NCI-H82 treated with DMSO at 0.1 percent for 48 hours (cell line): Measurements from ENCODE around the gene LRGUK.
"Not testable (repeated sequence)": the region's sequence is repeated elsewhere in the genome, so short reads cannot be mapped to it uniquely, and the experiment has no call there.

Experiments used
- DNase-seq: peaks from one replicate; lab custom pipeline; 2025; ENCODE audit not compliant: unreplicated experiment; lab: John Stamatoyannopoulos, UW

Gene LRGUK

DNA sequence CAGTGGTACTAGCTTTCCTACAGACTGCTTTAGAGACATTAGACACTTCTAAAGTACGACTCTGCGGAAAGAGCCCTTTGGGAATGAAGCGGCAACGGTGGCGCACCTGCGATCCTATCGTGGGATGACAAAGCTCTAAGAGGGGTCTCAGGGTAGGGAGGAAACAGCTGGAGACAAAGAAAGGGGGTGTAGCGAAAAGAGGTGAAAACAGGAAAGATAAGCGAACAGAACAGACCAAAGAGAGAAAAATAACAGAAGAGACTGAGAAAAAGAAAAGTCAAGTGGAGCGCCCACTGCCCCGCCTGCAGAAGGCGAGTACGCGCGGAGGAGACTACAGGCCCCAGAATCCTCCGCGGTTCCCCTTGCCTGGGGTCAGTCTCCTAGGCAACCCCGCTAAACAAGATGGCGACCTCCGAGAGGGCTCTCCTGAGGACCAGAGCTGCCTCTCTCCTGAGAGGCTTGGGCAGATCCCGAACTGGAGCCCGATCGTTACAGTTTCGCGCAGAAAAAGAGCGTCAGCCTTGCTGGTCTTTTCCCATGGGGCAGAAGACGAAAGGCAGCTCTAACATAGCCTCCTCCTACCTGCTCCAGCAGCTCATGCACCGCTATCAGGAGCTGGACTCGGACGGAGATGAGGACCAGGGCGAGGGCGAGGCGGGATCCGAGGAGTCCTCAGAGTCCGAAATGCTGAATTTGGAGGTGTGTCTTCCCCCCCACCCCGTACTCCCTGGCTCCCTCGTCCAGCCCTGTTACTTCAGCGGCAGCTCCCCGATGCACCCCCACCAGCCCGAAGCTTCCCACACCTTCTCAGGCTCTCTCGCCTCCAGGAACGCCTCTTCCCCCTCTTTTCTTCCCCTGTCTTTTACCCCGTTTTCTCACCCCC, at the start of gene LRGUK:
Gene LRGUK, plus strand, starts transcription at position 375 of the 883 bp plus-strand sequence. Its CDS starts 28 bp downstream, at position 403.
- peak; percentile 58 for DNase-seq

DNA sequence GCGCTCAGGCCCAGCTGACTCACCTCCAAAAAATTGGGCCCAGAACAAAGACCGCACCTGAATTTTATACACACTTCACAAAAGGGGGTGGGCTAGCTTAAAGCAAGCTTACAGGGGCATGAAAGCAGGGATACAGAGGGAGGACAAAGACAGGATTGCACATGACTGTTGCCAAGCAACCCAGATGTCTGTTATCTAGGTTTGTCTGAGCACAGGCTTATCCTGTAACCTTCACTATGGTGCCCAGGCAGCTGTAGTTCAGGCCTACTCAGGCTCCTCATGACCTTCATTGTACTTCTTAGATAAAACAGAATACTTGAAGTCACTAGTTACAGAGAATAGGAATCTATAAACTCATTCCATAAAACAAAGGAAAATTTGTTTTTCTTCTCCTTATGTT, 49.6 kb upstream of the LRGUK start:
- not testable (repeated sequence) for DNase-seq

- DNase-seq = no peak
Measured at GRCh38 chr7:134078991-134079390, 48.1 kb upstream of the LRGUK start.

DNA sequence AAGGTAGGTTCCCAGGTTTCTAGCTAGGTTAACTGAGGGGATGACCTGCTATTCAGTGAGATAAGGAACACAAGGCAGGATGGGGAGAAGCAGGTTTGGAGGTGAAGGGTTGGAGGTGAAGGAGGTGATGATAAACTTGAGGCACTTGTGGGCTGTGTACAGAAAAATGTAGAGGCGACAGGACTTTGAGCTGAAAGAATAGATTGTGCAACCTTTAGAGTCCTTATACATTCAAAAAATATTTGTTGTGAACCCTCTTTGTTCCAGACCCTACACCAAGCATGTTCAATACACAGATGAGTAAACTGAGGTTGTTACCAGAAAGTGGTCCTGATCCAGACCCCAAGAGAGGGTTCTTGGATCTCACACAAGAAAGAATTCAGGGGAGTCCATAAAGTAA, 45.4 kb upstream of the LRGUK start:
- DNase-seq = no peak

GRCh38 chr7:134083766-134084487, 43.2 kb upstream of the LRGUK start:
- no peak for DNase-seq

DNA sequence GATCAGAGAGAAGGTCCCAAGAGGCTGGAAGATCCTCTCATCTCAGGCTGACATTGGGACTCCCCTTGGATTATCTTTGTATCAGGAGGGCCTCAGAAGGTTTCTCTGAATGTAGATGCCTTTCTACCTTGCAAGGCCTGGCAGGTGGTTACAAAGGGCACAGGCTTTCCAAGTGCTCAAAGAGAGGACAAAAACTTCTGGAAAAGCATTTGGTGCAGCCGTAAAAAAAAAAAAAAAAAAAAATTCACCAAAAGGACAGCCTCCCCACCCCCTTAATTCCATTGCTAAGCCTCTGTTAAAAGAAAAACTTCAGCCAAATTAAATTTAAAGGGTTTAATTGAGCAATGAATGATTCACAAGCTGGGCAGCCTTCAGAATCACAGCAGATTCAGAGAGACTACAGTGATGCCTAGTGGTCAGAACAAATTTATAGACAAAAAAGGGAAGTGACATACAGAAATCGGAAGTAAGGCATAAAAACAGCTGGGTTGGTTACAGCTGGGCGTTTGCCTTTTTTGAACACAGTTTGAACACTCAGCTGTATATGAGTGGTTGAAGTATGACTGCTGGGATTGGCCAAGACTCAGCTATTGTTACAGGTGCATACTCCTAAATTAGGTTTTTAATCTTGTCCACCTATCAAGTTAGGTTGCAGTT, 42.5 kb upstream of the LRGUK start:
- no peak for DNase-seq

DNA sequence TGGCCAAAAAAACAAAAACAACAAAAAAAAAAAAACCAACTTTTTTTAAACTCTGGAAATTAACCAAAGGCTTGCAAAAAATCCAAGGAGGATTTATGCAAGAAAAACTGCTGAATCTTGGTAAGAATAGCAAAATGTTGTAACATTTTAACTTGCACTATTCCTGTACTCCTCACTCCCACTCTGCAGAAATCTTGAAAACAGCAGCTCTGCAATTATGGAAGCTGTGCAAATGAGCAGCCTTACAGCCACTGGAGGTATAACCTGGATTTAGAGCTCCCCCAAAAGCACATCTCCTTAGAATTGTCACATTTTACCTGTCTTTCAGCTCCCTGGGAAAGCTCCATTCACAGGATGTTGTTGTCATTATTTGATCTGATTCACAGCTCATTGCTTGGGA, 41.8 kb upstream of the LRGUK start:
- DNase-seq = no peak

- no peak for DNase-seq
Measured at GRCh38 chr7:134086998-134087735, 40.0 kb upstream of the LRGUK start.

DNA sequence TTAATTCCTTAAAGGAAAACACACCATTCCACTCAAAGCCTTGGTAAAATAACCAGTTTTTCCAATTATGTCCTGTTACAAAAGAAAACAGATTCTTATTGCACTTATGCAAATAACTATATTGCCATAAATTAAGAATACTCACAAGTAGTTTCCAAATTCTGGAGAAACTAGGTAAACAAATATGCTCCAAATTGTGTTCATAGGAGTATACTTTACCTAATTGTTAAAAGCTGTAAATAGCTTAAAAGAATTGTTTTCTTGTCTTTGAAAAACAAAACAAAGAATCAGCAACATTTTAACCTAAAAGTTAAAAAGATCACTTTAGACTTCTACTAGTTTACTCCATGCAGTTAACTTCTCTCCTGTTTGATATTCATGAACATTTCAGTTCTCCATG, 38.9 kb upstream of the LRGUK start:
- no peak for DNase-seq

- no peak for DNase-seq
Measured at GRCh38 chr7:134089446-134089845, 37.7 kb upstream of the LRGUK start.

DNA sequence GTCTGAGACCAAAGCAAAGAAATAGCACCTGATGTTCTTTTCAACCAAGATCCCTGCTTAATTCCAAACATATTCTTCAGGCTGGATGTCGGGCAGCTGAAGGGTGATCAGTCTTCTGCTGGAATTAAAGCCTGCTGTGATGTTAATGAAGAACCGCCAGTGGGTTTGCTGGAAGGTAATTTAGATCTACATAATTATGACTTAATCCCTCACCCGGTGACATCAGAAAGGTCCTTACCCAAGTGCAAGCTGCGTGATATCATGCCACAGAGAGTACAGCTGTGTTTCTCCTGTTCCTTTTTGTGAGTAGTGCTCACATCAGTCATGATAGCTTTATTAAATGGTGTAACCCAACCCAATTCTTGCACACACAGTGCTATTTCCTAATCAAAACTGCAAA, 29.1 kb upstream of the LRGUK start:
- no peak for DNase-seq

DNA sequence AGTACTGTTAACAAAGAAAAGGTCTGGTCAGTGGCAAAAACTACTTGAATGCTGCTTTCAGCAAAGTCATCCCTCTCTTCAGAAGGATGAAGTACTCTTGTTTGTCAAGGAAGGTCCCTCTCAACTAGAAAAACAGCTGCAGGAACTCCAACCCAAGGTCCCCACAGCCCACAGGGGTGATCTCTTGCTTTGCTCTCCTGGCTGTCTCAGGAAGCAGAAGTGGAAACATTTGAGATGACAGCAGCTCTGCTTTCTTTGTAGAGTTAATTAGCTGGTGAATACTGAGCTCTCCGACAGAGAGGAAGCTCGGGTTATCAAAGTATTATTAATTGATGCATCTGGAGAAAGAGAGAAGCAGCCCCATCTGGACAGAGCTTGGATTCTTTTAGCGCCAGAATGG, 25.4 kb upstream of the LRGUK start:
- DNase-seq = no peak

DNA sequence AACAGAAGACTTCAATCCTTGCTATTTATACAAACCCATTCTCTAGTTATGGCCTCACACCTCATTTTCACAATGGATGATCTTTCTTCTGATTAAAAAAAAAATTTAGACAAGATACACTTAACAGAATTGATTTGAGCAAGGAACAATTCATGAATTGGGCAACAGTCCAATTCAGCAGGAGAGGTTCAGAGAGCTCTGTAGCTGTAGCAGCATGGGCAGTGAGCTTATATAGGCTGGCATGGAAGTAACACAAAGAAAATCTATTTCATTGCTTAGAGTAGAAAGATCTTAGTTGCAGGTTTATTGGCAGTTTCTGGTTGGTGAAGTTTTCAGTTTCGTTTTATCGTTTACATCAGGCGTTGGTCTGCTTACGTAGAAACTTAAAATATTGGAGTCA, 23.0 kb upstream of the LRGUK start:
- no peak for DNase-seq

- no peak for DNase-seq
Measured at GRCh38 chr7:134105841-134106240, 21.3 kb upstream of the LRGUK start.

GRCh38 chr7:134108802-134109201, 18.3 kb upstream of the LRGUK start:
- DNase-seq = no peak

DNA sequence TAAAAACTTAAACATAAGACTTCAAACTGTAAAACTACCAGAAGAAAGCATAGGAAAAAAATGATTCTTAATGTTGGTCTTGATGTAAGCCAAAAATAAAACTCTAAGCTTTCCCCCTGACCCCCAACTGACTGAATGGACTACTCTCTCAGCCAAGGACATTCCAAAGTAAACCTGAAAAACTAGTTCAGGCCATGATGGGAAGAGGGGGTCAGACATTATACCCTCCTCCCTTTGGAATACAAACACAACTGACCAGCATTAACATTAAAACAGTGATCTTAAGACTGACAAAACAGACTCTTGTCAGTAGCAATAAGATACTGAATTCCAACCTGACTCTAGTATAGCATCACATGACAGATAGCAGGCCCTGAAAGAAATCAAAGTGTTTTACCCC, 13.5 kb upstream of the LRGUK start:
- no peak for DNase-seq

DNA sequence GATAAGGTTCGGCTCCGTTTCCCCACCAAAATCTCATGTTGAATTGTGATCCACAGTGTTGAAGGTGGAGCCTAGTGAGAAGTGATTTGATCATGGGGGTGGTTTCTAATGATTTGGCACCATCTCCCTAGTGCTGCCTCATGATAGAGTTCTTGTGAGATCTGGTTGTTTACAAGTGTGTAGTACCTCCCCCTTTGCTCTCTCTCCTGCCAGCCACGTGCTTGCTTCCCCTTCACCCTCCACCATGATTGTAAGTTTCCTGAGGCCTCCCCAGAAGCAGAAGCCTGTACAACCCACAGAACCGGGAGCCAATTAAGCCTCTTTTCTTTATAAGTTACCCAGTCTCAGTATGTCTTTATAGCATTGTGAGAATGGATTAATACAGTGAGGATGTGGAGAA, 12.1 kb upstream of the LRGUK start:
- no peak for DNase-seq

- no peak for DNase-seq
Measured at GRCh38 chr7:134120405-134120804, 6.7 kb upstream of the LRGUK start.

GRCh38 chr7:134121632-134122139, 5.5 kb upstream of the LRGUK start:
- DNase-seq = no peak

DNA sequence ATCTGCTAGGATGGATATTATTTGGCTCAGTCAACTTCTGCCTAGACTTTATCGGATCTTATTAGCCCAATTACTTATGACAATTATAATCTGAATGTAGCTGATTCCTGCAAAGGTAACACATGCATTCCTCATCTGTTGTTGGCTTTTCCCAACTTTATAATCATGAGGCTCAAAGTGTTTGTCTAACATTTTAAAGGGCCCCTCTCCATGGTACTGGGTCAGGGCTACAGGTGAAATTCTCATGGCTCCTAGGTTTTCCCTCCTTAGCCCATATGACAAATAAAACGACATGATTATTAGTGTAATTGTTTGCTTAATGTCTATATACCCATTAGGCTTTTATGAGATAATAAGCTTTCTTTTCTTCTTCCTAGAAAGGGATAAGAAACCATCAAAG, 4.2 kb upstream of the LRGUK start:
- no peak for DNase-seq

- no peak for DNase-seq
Measured at GRCh38 chr7:134126146-134126545, 994 bp upstream of the LRGUK start.
